Measurements from ENCODE around the gene MEAK7. TPM values are rescaled to one million over a fixed set of nuclear protein-coding genes. Genes with fewer than 3 reads are reported as not detected.

MEAK7 gene
- total RNA-seq, 1 donor: 1.8 TPM

GRCh38 chr16:84462296-84463210 lies 41.9 kb downstream of the MEAK7 start:
- Histone ChIP-seq H3K9me3 (ENCODE audit: low read depth, low read length) (peaks cover 13% of the 10 kb centered on the region), H3K27me3 (ENCODE audit: insufficient read depth, low read length) (no peaks in the 10 kb centered on the region), H3K4me3 (ENCODE audit: low read length) (no peak overlapping the region), H3K4me1 (ENCODE audit: insufficient read depth, low read length) (no peaks in the 10 kb centered on the region)

GRCh38 chr16:84461413-84462295 lies 42.8 kb downstream of the MEAK7 start:
- H3K9me3 ChIP-seq (ENCODE audit: low read depth, low read length): peaks cover 7% of the 10 kb centered on the region
- H3K4me3 ChIP-seq (ENCODE audit: low read length): no peak overlapping the region
- no peaks in the 10 kb centered on the region for H3K27me3 ChIP-seq (ENCODE audit: insufficient read depth, low read length)
- H3K4me1 ChIP-seq (ENCODE audit: insufficient read depth, low read length): no peaks in the 10 kb centered on the region

- no peaks in the 10 kb centered on the region for H3K4me1 ChIP-seq (ENCODE audit: insufficient read depth, low read length)
- H3K9me3 ChIP-seq (ENCODE audit: low read depth, low read length): peaks cover under 1% of the 10 kb centered on the region
- no peak overlapping the region for H3K4me3 ChIP-seq (ENCODE audit: low read length)
- H3K27me3 ChIP-seq (ENCODE audit: insufficient read depth, low read length): no peaks in the 10 kb centered on the region
Observed at GRCh38 chr16:84461029-84461412, 43.4 kb downstream of the MEAK7 start.

GRCh38 chr16:84460406-84461028 lies 43.9 kb downstream of the MEAK7 start:
- Histone ChIP-seq H3K4me3 (ENCODE audit: low read length) (no peak overlapping the region), H3K9me3 (ENCODE audit: low read depth, low read length) (no peaks in the 10 kb centered on the region)

GRCh38 chr16:84459941-84460405 lies 44.5 kb downstream of the MEAK7 start:
- Histone ChIP-seq H3K4me3 (ENCODE audit: low read length) (no peak overlapping the region), H3K4me1 (ENCODE audit: insufficient read depth, low read length) (no peaks in the 10 kb centered on the region), H3K9me3 (ENCODE audit: low read depth, low read length) (no peaks in the 10 kb centered on the region), H3K27me3 (ENCODE audit: insufficient read depth, low read length) (no peaks in the 10 kb centered on the region)

More at GRCh38 chr16:84460406-84461028, 43.9 kb downstream of the MEAK7 start:
- no peaks in the 10 kb centered on the region for H3K4me1 ChIP-seq (ENCODE audit: insufficient read depth, low read length)
- H3K27me3 ChIP-seq (ENCODE audit: insufficient read depth, low read length): no peaks in the 10 kb centered on the region

- Histone ChIP-seq H3K4me1 (ENCODE audit: insufficient read depth, low read length) (no peaks in the 10 kb centered on the region), H3K4me3 (ENCODE audit: low read length) (no peak overlapping the region), H3K9me3 (ENCODE audit: low read depth, low read length) (no peaks in the 10 kb centered on the region), H3K27me3 (ENCODE audit: insufficient read depth, low read length) (no peaks in the 10 kb centered on the region)
Observed at GRCh38 chr16:84459533-84459894, 44.9 kb downstream of the MEAK7 start.

- H3K4me3 ChIP-seq (ENCODE audit: low read length): no peak overlapping the region
- no peaks in the 10 kb centered on the region for H3K27me3 ChIP-seq (ENCODE audit: insufficient read depth, low read length)
- H3K4me1 ChIP-seq (ENCODE audit: insufficient read depth, low read length): no peaks in the 10 kb centered on the region
- H3K9me3 ChIP-seq (ENCODE audit: low read depth, low read length): no peaks in the 10 kb centered on the region
Observed at GRCh38 chr16:84458606-84459532, 45.6 kb downstream of the MEAK7 start.

- Histone ChIP-seq H3K4me1 (ENCODE audit: insufficient read depth, low read length) (no peaks in the 10 kb centered on the region), H3K9me3 (ENCODE audit: low read depth, low read length) (no peaks in the 10 kb centered on the region), H3K27me3 (ENCODE audit: insufficient read depth, low read length) (no peaks in the 10 kb centered on the region), H3K4me3 (ENCODE audit: low read length) (no peak overlapping the region)
Observed at GRCh38 chr16:84455031-84455430, 49.4 kb downstream of the MEAK7 start.

Other genes starting within 250 kb of the MEAK7 start
- gene WFDC1, start 209.8 kb downstream of the MEAK7 start, total RNA-seq: 0.10 TPM
- not detected for gene ATP2C2, start 136.1 kb downstream of the MEAK7 start, total RNA-seq
- 528 TPM for gene COTL1, start 113.4 kb upstream of the MEAK7 start, total RNA-seq
- 53.0 TPM for gene KLHL36, start 143.9 kb upstream of the MEAK7 start, total RNA-seq
- 141 TPM for gene USP10, start 195.3 kb upstream of the MEAK7 start, total RNA-seq

All from mononuclear cell (primary cell).